HCT116 (cell line): ENCODE measurements around the gene CAV2.

Experiments
- EZH2 ChIP-seq: fragments of 200-600 bp; sonication (generic); IDR thresholded peaks from 2 replicates; pipeline ENCODE4 v1.6.1; 2017; ENCODE audit warnings: antibody characterized with exemption, mixed run types
- FOSL1 ChIP-seq: IDR thresholded peaks from 2 replicates; pipeline ENCODE4 v1.6.1; 2012; ENCODE audit warnings: low read depth
- JUND ChIP-seq: IDR thresholded peaks from 2 replicates; pipeline ENCODE4 v1.6.1; 2012
- SP1 ChIP-seq: IDR thresholded peaks from 2 replicates; pipeline ENCODE4 v1.6.1; 2012; ENCODE audit warnings: low read depth
- TF ChIP-seq, protein P1 (sequence below), 3 experiments: fragments of 200-600 bp in 1 of 3; sonication (generic) in 1 of 3; IDR thresholded peaks in 2 of 3; conservative IDR thresholded peaks in 1 of 3; 2 replicates each; pipeline ENCODE4 v1.5.1; 2012 to 2017; ENCODE audit warnings: low read depth in 2 of 3, low read length in 2 of 3, antibody characterized with exemption in 1 of 3, borderline replicate concordance in 1 of 3, control low read depth in 1 of 3, mild to moderate bottlenecking in 1 of 3, mixed read lengths in 1 of 3, mixed run types in 1 of 3, moderate library complexity in 1 of 3; ENCODE audit not compliant: insufficient read depth in 1 of 3

DNA sequence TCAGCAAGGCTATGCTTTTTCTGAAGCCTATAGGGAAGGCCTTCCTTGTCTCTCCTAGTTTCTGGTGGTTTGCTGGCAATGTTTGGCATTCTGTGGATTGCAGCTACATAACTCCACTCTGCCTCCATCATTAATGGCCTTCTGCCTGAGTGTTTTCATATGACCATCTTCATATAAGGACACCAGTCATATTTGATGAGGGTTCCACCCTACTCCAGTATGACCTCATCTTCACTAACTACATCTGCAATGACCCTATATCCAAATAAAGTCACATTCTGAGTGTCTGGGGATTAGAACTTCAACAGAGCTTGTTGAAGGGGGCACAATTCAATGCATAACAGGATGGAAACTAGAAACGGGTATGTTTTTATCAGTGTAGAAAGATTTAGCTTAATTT is 47.4 kb downstream of the CAV2 start:
- TF ChIP-seq SP1 (no peak), FOSL1 (no peak), EZH2 (no peak), JUND (no peak)
- TF ChIP-seq, protein P1, sequence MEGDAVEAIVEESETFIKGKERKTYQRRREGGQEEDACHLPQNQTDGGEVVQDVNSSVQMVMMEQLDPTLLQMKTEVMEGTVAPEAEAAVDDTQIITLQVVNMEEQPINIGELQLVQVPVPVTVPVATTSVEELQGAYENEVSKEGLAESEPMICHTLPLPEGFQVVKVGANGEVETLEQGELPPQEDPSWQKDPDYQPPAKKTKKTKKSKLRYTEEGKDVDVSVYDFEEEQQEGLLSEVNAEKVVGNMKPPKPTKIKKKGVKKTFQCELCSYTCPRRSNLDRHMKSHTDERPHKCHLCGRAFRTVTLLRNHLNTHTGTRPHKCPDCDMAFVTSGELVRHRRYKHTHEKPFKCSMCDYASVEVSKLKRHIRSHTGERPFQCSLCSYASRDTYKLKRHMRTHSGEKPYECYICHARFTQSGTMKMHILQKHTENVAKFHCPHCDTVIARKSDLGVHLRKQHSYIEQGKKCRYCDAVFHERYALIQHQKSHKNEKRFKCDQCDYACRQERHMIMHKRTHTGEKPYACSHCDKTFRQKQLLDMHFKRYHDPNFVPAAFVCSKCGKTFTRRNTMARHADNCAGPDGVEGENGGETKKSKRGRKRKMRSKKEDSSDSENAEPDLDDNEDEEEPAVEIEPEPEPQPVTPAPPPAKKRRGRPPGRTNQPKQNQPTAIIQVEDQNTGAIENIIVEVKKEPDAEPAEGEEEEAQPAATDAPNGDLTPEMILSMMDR (IDR thresholded peaks at IDR 0.05 in 2 of 3, conservative IDR thresholded peaks at IDR 0.05 in 1 of 3; ENCODE audit: borderline replicate concordance in 1 of 3, insufficient read depth in 1 of 3, low read depth in 2 of 3, low read length in 2 of 3), result no peak
